ENCODE results near the gene FSIP1. TPM values are rescaled to one million over a fixed set of nuclear protein-coding genes. Genes with fewer than 3 reads are reported as not detected.

Gene FSIP1
- total RNA-seq, 1 experiment from 2014 or later = 1.3 TPM

DNA sequence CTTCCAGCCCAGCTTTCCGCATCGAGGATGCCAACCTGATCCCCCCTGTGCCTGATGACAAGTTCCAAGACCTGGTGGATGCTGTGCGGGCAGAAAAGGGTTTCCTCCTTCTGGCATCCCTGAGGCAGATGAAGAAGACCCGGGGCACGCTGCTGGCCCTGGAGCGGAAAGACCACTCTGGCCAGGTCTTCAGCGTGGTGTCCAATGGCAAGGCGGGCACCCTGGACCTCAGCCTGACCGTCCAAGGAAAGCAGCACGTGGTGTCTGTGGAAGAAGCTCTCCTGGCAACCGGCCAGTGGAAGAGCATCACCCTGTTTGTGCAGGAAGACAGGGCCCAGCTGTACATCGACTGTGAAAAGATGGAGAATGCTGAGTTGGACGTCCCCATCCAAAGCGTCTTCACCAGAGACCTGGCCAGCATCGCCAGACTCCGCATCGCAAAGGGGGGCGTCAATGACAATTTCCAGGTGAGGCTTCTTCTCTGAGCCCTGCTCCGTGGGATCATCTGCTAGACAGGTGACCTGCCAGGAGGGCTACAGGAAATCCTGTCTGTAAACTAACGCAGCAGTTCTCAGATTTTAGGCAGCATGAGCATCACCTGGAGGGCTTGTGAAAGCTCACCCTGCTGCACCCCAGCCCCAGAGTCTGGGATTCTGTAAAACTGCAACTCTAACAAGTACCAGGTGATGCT is 200.2 kb downstream of the FSIP1 start:
- H3K4me3 Mint-ChIP-seq (ENCODE audit: unreplicated experiment) = peak overlapping the region; percentile 78
- Histone ChIP-seq H3K27me3 (replicated peaks; ENCODE audit: control insufficient read depth, insufficient read depth, low read length) (no peaks in the 10 kb centered on the region), H3K9me3 (0 out of 2 replicates have a peak, but pooled peaks cover 3% of the 10 kb centered on the region), H3K36me3 (ENCODE audit: control insufficient read depth, insufficient read depth, low read length) (peaks cover 8% of the 10 kb centered on the region), H3K4me3 (ENCODE audit: low read depth, low read length) (peak overlapping the region; percentile 84), H3K4me1 (peaks cover 26% of the 10 kb centered on the region; the same call in 1 of the 2 replicates)
- H3K27ac Mint-ChIP-seq (ENCODE audit: unreplicated experiment) = no peak overlapping the region
- peaks cover 80% of the 10 kb centered on the region for H3K36me3 Mint-ChIP-seq (ENCODE audit: insufficient read depth, unreplicated experiment)
- CTCF ChIA-PET = interaction anchor here (0.6 to 1.9 kb wide), 3 partner anchors 174 to 875 kb away, joined by 4 to 6 read pairs (median 5); no protein-coding TSS in a partner anchor
- intact Hi-C loops (cut with micrococcal nuclease; ENCODE audit: unreplicated experiment) = loop anchor here (5.0 to 10.0 kb wide), 4 partner anchors 145 to 875 kb away; no protein-coding TSS in a partner anchor
- TF ChIP-seq, protein P1, sequence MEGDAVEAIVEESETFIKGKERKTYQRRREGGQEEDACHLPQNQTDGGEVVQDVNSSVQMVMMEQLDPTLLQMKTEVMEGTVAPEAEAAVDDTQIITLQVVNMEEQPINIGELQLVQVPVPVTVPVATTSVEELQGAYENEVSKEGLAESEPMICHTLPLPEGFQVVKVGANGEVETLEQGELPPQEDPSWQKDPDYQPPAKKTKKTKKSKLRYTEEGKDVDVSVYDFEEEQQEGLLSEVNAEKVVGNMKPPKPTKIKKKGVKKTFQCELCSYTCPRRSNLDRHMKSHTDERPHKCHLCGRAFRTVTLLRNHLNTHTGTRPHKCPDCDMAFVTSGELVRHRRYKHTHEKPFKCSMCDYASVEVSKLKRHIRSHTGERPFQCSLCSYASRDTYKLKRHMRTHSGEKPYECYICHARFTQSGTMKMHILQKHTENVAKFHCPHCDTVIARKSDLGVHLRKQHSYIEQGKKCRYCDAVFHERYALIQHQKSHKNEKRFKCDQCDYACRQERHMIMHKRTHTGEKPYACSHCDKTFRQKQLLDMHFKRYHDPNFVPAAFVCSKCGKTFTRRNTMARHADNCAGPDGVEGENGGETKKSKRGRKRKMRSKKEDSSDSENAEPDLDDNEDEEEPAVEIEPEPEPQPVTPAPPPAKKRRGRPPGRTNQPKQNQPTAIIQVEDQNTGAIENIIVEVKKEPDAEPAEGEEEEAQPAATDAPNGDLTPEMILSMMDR (IDR thresholded peaks at IDR 0.05; ENCODE audit: insufficient read depth in 1 of 2, low read depth in 1 of 2, low read length in 1 of 2, severe bottlenecking in 1 of 2, unreplicated experiment in 1 of 2) = no peak
- POLR2A ChIA-PET = interaction anchor here (0.6 to 1.9 kb wide), 3 partner anchors 9 to 410 kb away, joined by 5 to 14 read pairs (median 12); partner anchors contain the start of gene EIF2AK4
- H3K9me3 Mint-ChIP-seq (ENCODE audit: unreplicated experiment) = no peaks in the 10 kb centered on the region
- no peak for DNase-seq
- H3K4me1 Mint-ChIP-seq (ENCODE audit: low read depth, unreplicated experiment) = peaks cover 8% of the 10 kb centered on the region
- H3K27me3 Mint-ChIP-seq (ENCODE audit: insufficient read depth, unreplicated experiment) = no peaks in the 10 kb centered on the region
- BruUV-seq (replicated peaks) = no TSS peak

DNA sequence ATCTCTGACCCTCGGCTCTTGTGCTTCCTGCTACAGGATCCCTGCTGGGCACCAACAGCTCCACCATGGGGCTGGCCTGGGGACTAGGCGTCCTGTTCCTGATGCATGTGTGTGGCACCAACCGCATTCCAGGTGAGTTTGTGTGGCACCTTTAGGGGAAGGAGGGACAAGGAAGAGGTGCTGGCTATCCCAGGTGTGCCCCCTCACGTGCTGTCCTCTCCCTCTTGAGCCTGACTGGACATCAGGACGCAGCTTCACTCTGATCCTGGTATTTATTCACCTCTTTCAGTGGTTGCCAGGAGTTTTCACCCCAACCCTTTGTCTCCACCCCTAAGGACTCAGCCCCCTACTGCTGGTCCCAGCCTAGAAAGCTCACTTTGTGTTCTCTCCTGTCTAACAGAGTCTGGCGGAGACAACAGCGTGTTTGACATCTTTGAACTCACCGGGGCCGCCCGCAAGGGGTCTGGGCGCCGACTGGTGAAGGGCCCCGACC is 200.8 kb downstream of the FSIP1 start:
- ChIA-PET CTCF (interaction anchor here (0.6 to 2.8 kb wide), 7 partner anchors 104 to 874 kb away, joined by 3 to 36 read pairs (median 5); no protein-coding TSS in a partner anchor), POLR2A (interaction anchor here (1.3 to 1.9 kb wide), 3 partner anchors 9 to 410 kb away, joined by 4 to 14 read pairs (median 12); no protein-coding TSS in a partner anchor)
- TF ChIP-seq, protein P1 (IDR thresholded peaks at IDR 0.05; ENCODE audit: insufficient read depth in 1 of 2, low read depth in 1 of 2, low read length in 1 of 2, severe bottlenecking in 1 of 2, unreplicated experiment in 1 of 2) = peak; percentile 22 to 62
- intact Hi-C loops (cut with micrococcal nuclease; ENCODE audit: unreplicated experiment) = loop anchor here (2.0 to 10.0 kb wide), 7 partner anchors 145 to 875 kb away; no protein-coding TSS in a partner anchor
- TSS peak; percentile 25 for BruUV-seq (replicated peaks)
- peaks cover 74% of the 10 kb centered on the region for H3K36me3 Mint-ChIP-seq (ENCODE audit: insufficient read depth, unreplicated experiment)
- Histone ChIP-seq H3K27me3 (replicated peaks; ENCODE audit: control insufficient read depth, insufficient read depth, low read length) (no peaks in the 10 kb centered on the region), H3K9me3 (0 out of 2 replicates have a peak, but pooled peaks cover 3% of the 10 kb centered on the region), H3K36me3 (ENCODE audit: control insufficient read depth, insufficient read depth, low read length) (peaks cover 8% of the 10 kb centered on the region), H3K4me3 (ENCODE audit: low read depth, low read length) (peak overlapping the region; percentile 84), H3K4me1 (peaks cover 26% of the 10 kb centered on the region; the same call in 1 of the 2 replicates)
- H3K9me3 Mint-ChIP-seq (ENCODE audit: unreplicated experiment) = no peaks in the 10 kb centered on the region
- H3K27me3 Mint-ChIP-seq (ENCODE audit: insufficient read depth, unreplicated experiment) = no peaks in the 10 kb centered on the region
- peaks cover 8% of the 10 kb centered on the region for H3K4me1 Mint-ChIP-seq (ENCODE audit: low read depth, unreplicated experiment)
- H3K4me3 Mint-ChIP-seq (ENCODE audit: unreplicated experiment) = peak overlapping the region; percentile 78
- peak; percentile 67 to 76 for DNase-seq
- peak overlapping the region; percentile 43 for H3K27ac Mint-ChIP-seq (ENCODE audit: unreplicated experiment)

DNA sequence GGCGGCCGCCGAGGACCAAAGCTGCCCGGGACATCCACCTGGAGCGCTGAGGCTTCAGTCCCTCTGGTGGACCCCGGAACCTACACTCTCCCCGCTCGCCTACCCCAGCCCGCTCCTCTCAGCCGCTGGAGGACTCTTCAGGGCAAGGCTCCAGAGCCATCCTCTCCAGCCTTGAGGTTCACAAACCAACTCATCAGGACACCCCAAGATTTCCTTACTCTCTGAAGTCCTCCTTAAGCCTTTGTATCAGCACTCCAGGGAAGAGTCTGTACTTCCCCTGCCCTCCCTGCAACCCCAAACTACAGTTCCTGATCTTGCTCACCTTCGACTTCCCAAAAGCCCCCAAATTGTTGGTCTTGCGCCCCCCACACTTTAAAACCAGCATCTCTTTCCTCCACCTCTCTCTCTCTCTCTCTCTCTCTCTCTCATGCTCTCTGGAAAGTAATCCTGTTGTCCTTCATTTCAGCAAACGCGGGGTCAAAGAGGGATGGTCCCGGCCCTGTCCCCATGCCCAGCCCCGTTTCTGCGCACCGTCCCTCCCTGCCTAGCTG is 201.3 kb downstream of the FSIP1 start:
- no peak for DNase-seq
- POLR2A ChIA-PET = interaction anchor here (0.5 to 2.0 kb wide), 16 partner anchors 10 to 874 kb away, joined by 3 to 14 read pairs (median 6); no protein-coding TSS in a partner anchor
- TF ChIP-seq, protein P1 (IDR thresholded peaks at IDR 0.05; ENCODE audit: insufficient read depth in 1 of 2, low read depth in 1 of 2, low read length in 1 of 2, severe bottlenecking in 1 of 2, unreplicated experiment in 1 of 2) = no peak
- Mint-ChIP-seq H3K27ac (ENCODE audit: unreplicated experiment) (peak overlapping the region; percentile 43), H3K9me3 (ENCODE audit: unreplicated experiment) (no peaks in the 10 kb centered on the region), H3K4me1 (ENCODE audit: low read depth, unreplicated experiment) (peaks cover 8% of the 10 kb centered on the region), H3K4me3 (ENCODE audit: unreplicated experiment) (peak overlapping the region; percentile 78), H3K27me3 (ENCODE audit: insufficient read depth, unreplicated experiment) (no peaks in the 10 kb centered on the region), H3K36me3 (ENCODE audit: insufficient read depth, unreplicated experiment) (peaks cover 68% of the 10 kb centered on the region)
- intact Hi-C loops (cut with micrococcal nuclease; ENCODE audit: unreplicated experiment) = loop anchor here (2.0 to 10.0 kb wide), 7 partner anchors 144 to 874 kb away; no protein-coding TSS in a partner anchor
- CTCF ChIA-PET = interaction anchor here (0.5 to 2.8 kb wide), 19 partner anchors 8 to 879 kb away, joined by 3 to 36 read pairs (median 4); no protein-coding TSS in a partner anchor
- H3K4me1 ChIP-seq = peaks cover 26% of the 10 kb centered on the region; the same call in 1 of the 2 replicates
- H3K36me3 ChIP-seq (ENCODE audit: control insufficient read depth, insufficient read depth, low read length) = peaks cover 7% of the 10 kb centered on the region
- no TSS peak for BruUV-seq (replicated peaks)
- peak overlapping the region; percentile 84 for H3K4me3 ChIP-seq (ENCODE audit: low read depth, low read length)
- no peaks in the 10 kb centered on the region for H3K27me3 ChIP-seq (replicated peaks; ENCODE audit: control insufficient read depth, insufficient read depth, low read length)
- 0 out of 2 replicates have a peak, but pooled peaks cover 3% of the 10 kb centered on the region for H3K9me3 ChIP-seq

All from Caco-2 (cell line).